Psoas muscle (tissue), 8 donors: ENCODE results near the gene TAS2R8. TPM values are rescaled to one million over a fixed set of nuclear protein-coding genes. Genes with fewer than 3 reads are reported as not detected.

Experiments used
- ATAC-seq, 4 donors: fragments of 200-7000 bp; cut with Tn5 transposase; one replicate each; pipeline ENCODE4 v1.9.1; 2020; ENCODE audit warnings: moderate library complexity in 3 of 4, mild to moderate bottlenecking in 2 of 4
- DNase-seq, 2 donors: peaks; one replicate each; pipeline ENCODE4 v3.0.0-alpha.2; 2020
- H3K27ac ChIP-seq: fragments of 200-600 bp; one replicate; pipeline ENCODE4 v1.8.0; 2022
- H3K27me3 ChIP-seq, 3 donors: fragments of 200-600 bp in 1 of 3; one replicate each; pipeline versions ENCODE4 v1.6.1 to v1.8.0; 2013 to 2022; ENCODE audit warnings: low read length in 2 of 3, mild to moderate bottlenecking in 2 of 3, moderate library complexity in 1 of 3; ENCODE audit not compliant: insufficient read depth in 3 of 3
- H3K36me3 ChIP-seq, 2 donors: fragments of 200-600 bp in 1 of 2; one replicate each; pipeline versions ENCODE4 v1.6.1 to v1.8.0; 2013 to 2022; ENCODE audit warnings: low read depth in 1 of 2, mild to moderate bottlenecking in 1 of 2, moderate library complexity in 1 of 2; ENCODE audit not compliant: insufficient read depth in 1 of 2
- H3K4me1 ChIP-seq: fragments of 200-600 bp; one replicate; pipeline ENCODE4 v1.8.0; 2022
- H3K4me3 ChIP-seq: fragments of 200-600 bp; one replicate; pipeline ENCODE4 v1.8.0; 2022; ENCODE audit warnings: mild to moderate bottlenecking
- H3K9me3 ChIP-seq: fragments of 200-600 bp; one replicate; pipeline ENCODE4 v1.8.0; 2022
- WGBS, 3 donors: extraction: QIAGEN DNeasy Blood & Tissue Kit; methylation state at CpG; one replicate each; pipeline versions ENCODE4 v1.1.6 to v1.1.7; 2013; 5-methylcytosine and 5-hydroxymethylcytosine counted together
- intact Hi-C, 2 donors: fragments of 100-400 bp; cut with DNase I; formaldehyde crosslinking; loops; one replicate each; pipeline versions ENCODE4 v1.11.0 to v1.14.2; 2022
- polyA plus RNA-seq, 3 donors: library from polyadenylated mRNA; stranded (reverse); fragments of 200-250 nt; gene quantifications; one replicate each; pipeline ENCODE4 v1.2.3, GENCODE V29; 2013
- total RNA-seq, 4 donors: library from RNA; stranded (reverse); fragmentation: NEBNext Ultra II Directional in 2 of 4; extraction: Animal tissue kit (Norgen Biotek cat#: 25700) in 2 of 4; gene quantifications; one replicate each; pipeline versions ENCODE4 v1.2.1 to v1.2.4, GENCODE V29; 2021 to 2023
- TF ChIP-seq, protein P1 (sequence below): fragments of 200-600 bp; IDR thresholded peaks from one replicate; pipeline ENCODE4 v1.8.0; 2022; ENCODE audit warnings: antibody characterized with exemption
- donor health status: healthy with polysubstance abuse.
- donor health status: DM: no; HTN: no; CAD: no; lungs with moderate emphysema.
- donor health status: Bipolar disorder and iron deficiency.
- donor health status: healthy.
- donor health status: DM: yes; HTN: yes; CAD: no.
- donor health status: DM: no; HTN: no; CAD: no.
- donor health status: DM: no; HTN: no; CAD: no.
- donor health status: DM: yes; HTN: yes; CAD: no.

The TAS2R8 gene
- total and polyA plus RNA-seq, 7 donors: not detected

DNA sequence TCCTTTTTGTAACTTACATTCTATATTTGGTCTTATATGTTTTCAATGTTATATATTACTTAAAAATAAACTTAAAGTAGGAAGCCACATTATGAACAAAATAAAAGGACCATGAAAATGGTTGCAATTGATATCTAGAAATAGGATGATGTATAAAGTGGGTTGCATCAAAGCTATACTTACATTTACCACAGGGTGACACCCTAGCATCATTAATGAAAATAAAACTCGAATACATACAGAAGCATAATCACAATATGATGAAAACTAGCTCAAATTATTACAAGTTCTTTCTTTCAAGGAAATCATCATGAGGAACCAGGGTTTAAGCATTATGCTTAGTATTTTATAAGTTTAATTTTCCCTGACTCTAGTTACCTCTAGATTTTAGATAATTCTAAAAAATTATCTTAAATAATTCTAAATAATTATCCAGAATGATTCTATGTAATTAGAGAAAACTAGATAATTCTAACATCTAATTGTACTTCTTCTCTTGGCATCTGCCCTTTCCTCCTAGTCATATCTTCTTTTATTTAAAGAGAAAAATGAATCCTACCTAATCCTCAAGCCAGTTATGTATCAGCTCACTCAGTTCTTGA is 35.9 kb downstream of the TAS2R8 start:
- TF ChIP-seq, protein P1, sequence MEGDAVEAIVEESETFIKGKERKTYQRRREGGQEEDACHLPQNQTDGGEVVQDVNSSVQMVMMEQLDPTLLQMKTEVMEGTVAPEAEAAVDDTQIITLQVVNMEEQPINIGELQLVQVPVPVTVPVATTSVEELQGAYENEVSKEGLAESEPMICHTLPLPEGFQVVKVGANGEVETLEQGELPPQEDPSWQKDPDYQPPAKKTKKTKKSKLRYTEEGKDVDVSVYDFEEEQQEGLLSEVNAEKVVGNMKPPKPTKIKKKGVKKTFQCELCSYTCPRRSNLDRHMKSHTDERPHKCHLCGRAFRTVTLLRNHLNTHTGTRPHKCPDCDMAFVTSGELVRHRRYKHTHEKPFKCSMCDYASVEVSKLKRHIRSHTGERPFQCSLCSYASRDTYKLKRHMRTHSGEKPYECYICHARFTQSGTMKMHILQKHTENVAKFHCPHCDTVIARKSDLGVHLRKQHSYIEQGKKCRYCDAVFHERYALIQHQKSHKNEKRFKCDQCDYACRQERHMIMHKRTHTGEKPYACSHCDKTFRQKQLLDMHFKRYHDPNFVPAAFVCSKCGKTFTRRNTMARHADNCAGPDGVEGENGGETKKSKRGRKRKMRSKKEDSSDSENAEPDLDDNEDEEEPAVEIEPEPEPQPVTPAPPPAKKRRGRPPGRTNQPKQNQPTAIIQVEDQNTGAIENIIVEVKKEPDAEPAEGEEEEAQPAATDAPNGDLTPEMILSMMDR: peak; percentile 80
- ATAC-seq (peak; percentile 44 to 76 (median 62)), DNase-seq (no peak)
- Histone ChIP-seq H3K27me3 (peaks cover 1 to 25% (median 6%) of the 10 kb centered on the region in 3 donors), H3K27ac (no peak overlapping the region), H3K9me3 (no peaks in the 10 kb centered on the region), H3K4me1 (no peaks in the 10 kb centered on the region), H3K36me3 (no peaks in the 10 kb centered on the region), H3K4me3 (no peak overlapping the region)
- WGBS, 3 donors: 0% methylated on average over 1 of the region's 1 CpG
- intact Hi-C loops: loop anchor here (2.0 to 5.0 kb wide), 4 partner anchors 426 to 716 kb away; no protein-coding TSS in a partner anchor

- 24 to 41% (median 32%) methylated on average over 2 of the region's 2 CpGs for WGBS, 3 donors
- ATAC-seq (no peak), DNase-seq (no peak)
- TF ChIP-seq, protein P1: no peak
- no peaks in the 10 kb centered on the region for H3K4me1 ChIP-seq
- no peaks in the 10 kb centered on the region for H3K36me3 ChIP-seq
- H3K27me3 ChIP-seq: peaks cover 2 to 27% (median 4%) of the 10 kb centered on the region in 3 donors
- H3K9me3 ChIP-seq: peaks cover 12% of the 10 kb centered on the region
- H3K4me3 ChIP-seq: no peak overlapping the region
- intact Hi-C loops: no loop called here
- no peak overlapping the region for H3K27ac ChIP-seq
Measured at GRCh38 chr12:10759657-10760056, 47.4 kb downstream of the TAS2R8 start.

- Histone ChIP-seq H3K36me3 (no peaks in the 10 kb centered on the region), H3K9me3 (peaks cover 12% of the 10 kb centered on the region), H3K27ac (no peak overlapping the region), H3K4me3 (no peak overlapping the region), H3K27me3 (peaks cover 2 to 13% (median 2%) of the 10 kb centered on the region in 3 donors), H3K4me1 (no peaks in the 10 kb centered on the region)
- WGBS, 3 donors: 71 to 75% (median 75%) methylated on average over 4 of the region's 4 CpGs
- intact Hi-C loops: no loop called here
- ATAC-seq: no peak
- TF ChIP-seq, protein P1: no peak
- DNase-seq: no peak
Measured at GRCh38 chr12:10756194-10756593, 50.9 kb downstream of the TAS2R8 start.

Other genes starting within 250 kb of the TAS2R8 start
- 1 to 10 TPM; 4.0 to 8.5 (median 6.4) TPM for gene MAGOHB, start 193.7 kb downstream of the TAS2R8 start, total RNA-seq
- 1 to 10 TPM; 7.2 to 9.7 (median 8.9) TPM for gene MAGOHB, start 193.7 kb downstream of the TAS2R8 start, polyA plus RNA-seq
- under 1 TPM in 3 of 4 donors, not detected in 1; 0.06 to 0.18 (median 0.09) TPM for gene STYK1, start 133.2 kb downstream of the TAS2R8 start, total RNA-seq
- gene STYK1, start 133.2 kb downstream of the TAS2R8 start, polyA plus RNA-seq: under 1 TPM in 2 of 3 donors, not detected in 1; 0.03 to 0.29 TPM
- 1,000 to 10,000 TPM; 3,022 to 5,174 (median 4,517) TPM for gene YBX3, start 84.0 kb downstream of the TAS2R8 start, total RNA-seq
- gene YBX3, start 84.0 kb downstream of the TAS2R8 start, polyA plus RNA-seq: 1,000 to 10,000 TPM; 2,735 to 6,125 (median 4,885) TPM
- gene TAS2R7, start 4.7 kb downstream of the TAS2R8 start, total RNA-seq: not detected
- not detected for gene TAS2R7, start 4.7 kb downstream of the TAS2R8 start, polyA plus RNA-seq
- gene TAS2R9, start 2.9 kb upstream of the TAS2R8 start, total RNA-seq: not detected
- gene TAS2R9, start 2.9 kb upstream of the TAS2R8 start, polyA plus RNA-seq: not detected
- not detected for gene TAS2R10, start 19.1 kb upstream of the TAS2R8 start, total RNA-seq
- under 1 TPM in 2 of 3 donors, not detected in 1; 0.04 to 0.17 TPM for gene TAS2R10, start 19.1 kb upstream of the TAS2R8 start, polyA plus RNA-seq
- gene PRR4, start 42.2 kb upstream of the TAS2R8 start, total RNA-seq: 1 to 10 TPM; 1.0 to 3.9 (median 2.7) TPM
- gene PRR4, start 42.2 kb upstream of the TAS2R8 start, polyA plus RNA-seq: 10 to 100 TPM in 1 of 3 donors, 1 to 10 TPM in 2; 2.6 to 11.7 (median 4.3) TPM
- gene PRH1, start 77.0 kb upstream of the TAS2R8 start, total RNA-seq: 1 to 10 TPM; 3.0 to 6.1 (median 4.4) TPM
- gene PRH1, start 77.0 kb upstream of the TAS2R8 start, polyA plus RNA-seq: 1 to 10 TPM in 2 of 3 donors, under 1 TPM in 1; 0.59 to 3.0 (median 1.2) TPM
- under 1 TPM in 3 of 4 donors, not detected in 1; 0.13 to 0.36 (median 0.28) TPM for gene TAS2R13, start 102.3 kb upstream of the TAS2R8 start, total RNA-seq
- gene TAS2R13, start 102.3 kb upstream of the TAS2R8 start, polyA plus RNA-seq: under 1 TPM in 1 of 3 donors, not detected in 2; 0.08 TPM
- gene PRH2, start 122.0 kb upstream of the TAS2R8 start, total RNA-seq: not detected
- gene PRH2, start 122.0 kb upstream of the TAS2R8 start, polyA plus RNA-seq: not detected
- gene TAS2R14, start 132.0 kb upstream of the TAS2R8 start, total RNA-seq: under 1 TPM; 0.30 to 0.68 (median 0.59) TPM
- under 1 TPM; 0.18 to 0.85 (median 0.66) TPM for gene TAS2R14, start 132.0 kb upstream of the TAS2R8 start, polyA plus RNA-seq
- under 1 TPM in 3 of 4 donors, not detected in 1; 0.29 to 0.99 (median 0.39) TPM for gene TAS2R50, start 179.6 kb upstream of the TAS2R8 start, total RNA-seq
- under 1 TPM in 1 of 3 donors, not detected in 2; 0.14 TPM for gene TAS2R50, start 179.6 kb upstream of the TAS2R8 start, polyA plus RNA-seq
- gene TAS2R20, start 191.0 kb upstream of the TAS2R8 start, total RNA-seq: under 1 TPM; 0.21 to 0.42 (median 0.25) TPM
- gene TAS2R20, start 191.0 kb upstream of the TAS2R8 start, polyA plus RNA-seq: under 1 TPM in 2 of 3 donors, not detected in 1; 0.10 to 0.20 TPM
- under 1 TPM; 0.34 to 0.86 (median 0.66) TPM for gene TAS2R19, start 215.3 kb upstream of the TAS2R8 start, total RNA-seq
- under 1 TPM; 0.08 to 0.21 (median 0.18) TPM for gene TAS2R19, start 215.3 kb upstream of the TAS2R8 start, polyA plus RNA-seq
- gene TAS2R31, start 224.1 kb upstream of the TAS2R8 start, total RNA-seq: under 1 TPM; 0.34 to 0.81 (median 0.47) TPM
- under 1 TPM; 0.13 to 0.18 (median 0.15) TPM for gene TAS2R31, start 224.1 kb upstream of the TAS2R8 start, polyA plus RNA-seq